Islet of Langerhans (tissue), 1 donor: ENCODE data around the gene CLN5.
"Not testable (repeated sequence)": the region's sequence is repeated elsewhere in the genome, so short reads cannot be mapped to it uniquely, and the experiment has no call there.

Experiments
- FAIRE-seq: peaks from one replicate; lab custom pipeline; 2011; peaks lifted over from hg19 to GRCh38; lab: Jason Lieb, UNC

Gene CLN5

DNA sequence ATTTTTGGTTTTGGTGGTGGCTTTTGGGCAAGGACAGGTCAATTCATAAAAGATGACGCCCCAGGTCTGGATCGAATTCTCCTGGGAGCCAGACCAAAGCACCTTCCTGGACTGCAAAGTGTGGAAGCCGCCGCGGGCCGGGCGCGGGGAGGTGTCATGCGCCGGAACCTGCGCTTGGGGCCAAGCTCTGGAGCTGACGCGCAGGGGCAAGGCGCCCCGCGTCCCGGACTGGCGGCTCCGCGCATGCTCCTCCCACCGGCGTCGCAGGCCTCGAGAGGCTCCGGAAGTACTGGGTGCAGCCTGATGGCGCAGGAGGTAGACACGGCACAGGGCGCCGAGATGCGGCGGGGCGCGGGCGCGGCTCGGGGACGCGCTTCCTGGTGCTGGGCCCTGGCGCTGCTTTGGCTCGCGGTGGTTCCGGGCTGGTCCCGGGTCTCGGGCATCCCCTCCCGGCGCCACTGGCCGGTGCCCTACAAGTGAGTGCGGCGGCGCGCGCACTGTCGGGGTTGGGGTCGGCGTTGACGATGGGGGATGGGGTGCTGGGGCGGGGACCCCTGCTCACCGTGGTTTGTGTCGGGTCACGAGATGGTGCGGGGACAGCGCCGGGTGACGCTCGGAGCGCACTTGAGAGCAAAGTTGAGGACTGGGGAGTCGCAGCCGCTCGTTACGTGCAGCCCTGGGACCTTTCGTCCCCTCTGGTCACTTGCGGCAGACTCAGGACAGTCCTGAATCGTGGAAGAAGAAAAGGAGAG, at the start of gene CLN5:
TSS of gene CLN5 (plus strand) at position 286 of the 752 bp plus-strand sequence. CDS start at position 304, 18 bp downstream.
- FAIRE-seq: no peak

DNA sequence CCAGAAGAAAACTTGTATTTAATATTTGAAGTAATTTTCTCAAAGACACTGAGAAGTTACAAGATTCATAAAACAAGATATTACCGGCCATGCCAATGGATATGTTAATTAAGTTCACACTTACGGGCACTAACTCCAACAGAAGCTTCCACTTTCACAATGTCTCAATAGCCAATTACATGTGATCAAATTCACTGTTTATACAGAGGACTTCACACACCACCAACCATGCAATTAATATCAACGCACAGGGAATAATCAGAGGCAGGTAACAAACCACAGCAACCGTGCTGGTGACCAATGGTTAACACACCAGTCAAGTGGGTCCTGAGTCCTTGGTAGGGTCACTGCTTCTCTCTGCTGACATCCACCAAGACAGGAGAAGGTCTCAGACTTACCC, 49.5 kb upstream of the CLN5 start:
- no peak for FAIRE-seq

DNA sequence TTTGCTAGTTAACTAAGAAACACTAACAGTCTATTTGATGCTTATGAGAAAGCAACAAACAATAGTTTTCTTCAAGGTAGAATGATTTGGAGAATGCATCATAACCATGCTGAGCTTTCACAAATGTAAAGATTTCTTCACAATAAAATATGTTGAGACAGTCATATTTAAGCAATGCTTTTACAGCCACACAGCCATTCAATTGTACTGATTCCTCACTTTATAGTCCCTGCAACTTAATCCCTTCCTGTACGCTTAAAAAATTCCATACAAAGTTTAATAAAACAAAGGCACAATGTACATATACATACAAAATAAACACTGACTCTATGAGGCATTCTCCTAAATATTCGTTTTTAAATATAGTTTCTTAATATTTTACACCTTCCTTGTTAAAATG, 48.2 kb upstream of the CLN5 start:
- FAIRE-seq: no peak

DNA sequence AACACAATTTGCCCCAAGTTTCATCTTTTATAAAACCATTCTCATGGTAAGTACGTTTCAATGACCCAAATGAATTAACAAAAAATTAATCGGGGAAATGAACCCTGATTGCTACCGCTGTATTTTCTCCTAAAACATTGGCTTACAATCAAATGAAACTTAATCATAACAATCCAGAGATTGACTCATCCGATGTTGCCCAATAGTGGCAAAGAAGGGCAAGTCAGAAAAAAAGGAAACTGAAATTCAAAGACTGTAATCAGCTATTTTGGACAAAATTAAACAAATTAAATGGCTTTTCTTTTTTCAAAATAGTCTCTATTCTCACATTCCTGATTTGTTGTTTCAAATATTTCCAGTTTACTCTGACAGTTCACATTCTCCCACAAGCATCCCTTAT, 47.4 kb upstream of the CLN5 start:
- FAIRE-seq: no peak

DNA sequence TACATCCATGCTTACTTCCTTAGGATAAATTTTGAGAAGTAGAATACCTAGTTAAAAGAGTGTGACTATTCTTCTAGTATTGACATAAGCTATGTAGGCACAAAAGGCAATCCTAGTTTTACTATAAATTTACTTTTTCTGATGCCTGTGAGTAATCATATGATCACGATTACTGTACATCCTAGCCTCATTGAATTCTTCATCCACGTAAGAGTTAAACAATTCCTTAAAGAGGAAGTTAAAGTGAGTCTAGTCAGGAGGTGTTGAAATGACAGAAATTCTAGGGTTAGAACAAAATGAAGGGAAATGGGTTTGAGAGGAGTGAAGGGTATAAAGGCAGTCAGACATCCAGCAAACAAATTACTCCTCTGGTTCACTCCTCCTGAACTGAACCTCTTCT, 43.7 kb upstream of the CLN5 start, which contains the start of gene ACOD1:
TSS of gene ACOD1 (plus strand) at position 363 of the 400 bp plus-strand sequence. CDS start 48 bp downstream, outside the sequence.
- no peak for FAIRE-seq

DNA sequence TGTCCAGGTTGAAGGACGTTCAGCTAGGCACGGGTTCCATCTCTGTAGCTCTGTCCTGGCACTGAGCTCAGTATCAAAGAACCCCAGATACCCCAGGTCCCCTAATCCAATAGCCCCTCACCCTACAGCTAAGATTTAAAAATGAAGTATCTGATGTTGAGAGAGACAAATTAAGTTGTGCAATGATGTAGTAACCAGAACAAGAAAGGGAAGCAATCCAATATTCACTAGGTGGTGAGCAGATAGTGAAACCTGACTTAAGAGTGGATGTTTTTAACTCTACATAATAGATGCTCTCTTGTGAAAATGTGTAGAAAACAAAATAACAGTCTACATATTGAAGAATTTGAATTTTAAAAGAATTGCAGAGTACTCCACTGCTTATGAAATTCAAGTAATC, 41.8 kb upstream of the CLN5 start:
- FAIRE-seq: no peak

DNA sequence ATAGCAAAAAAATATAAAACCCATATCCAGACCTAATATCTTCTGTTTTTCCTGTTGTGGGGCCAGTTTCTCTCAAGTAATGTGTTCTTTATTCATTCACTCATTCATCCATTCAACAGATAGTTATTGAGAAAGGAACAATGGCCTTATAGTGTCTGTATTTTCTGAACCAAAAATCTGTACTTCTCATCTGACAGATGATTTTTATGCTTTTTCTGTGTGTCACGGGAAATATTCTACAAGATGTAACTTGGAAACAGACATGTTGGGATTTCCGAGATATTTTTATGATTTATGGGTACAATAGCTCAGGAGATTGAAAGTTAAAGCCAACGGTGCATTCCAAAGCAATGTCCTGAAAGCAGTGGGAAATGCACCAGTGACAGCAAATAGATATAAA, 37.9 kb upstream of the CLN5 start:
- FAIRE-seq: no peak

DNA sequence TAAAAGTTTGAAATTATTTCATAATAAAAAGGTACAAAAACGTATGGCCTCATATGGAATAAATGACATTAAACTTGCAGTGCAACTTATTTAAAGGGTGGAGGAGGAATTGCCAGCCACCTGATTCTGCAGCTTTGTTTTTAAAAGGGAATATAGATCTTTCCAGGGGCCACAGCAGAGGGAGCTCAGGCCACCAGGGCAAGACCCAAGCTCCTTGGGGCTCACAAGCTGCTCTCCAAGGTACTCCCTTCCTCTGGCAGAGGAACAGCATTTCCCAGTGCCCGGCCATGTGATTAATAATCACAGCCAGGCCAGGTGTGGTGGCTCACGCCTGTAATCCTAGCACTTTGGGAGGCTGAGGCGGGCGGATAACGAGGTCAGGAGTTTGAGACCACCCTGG, 37.3 kb upstream of the CLN5 start:
- FAIRE-seq: no peak

DNA sequence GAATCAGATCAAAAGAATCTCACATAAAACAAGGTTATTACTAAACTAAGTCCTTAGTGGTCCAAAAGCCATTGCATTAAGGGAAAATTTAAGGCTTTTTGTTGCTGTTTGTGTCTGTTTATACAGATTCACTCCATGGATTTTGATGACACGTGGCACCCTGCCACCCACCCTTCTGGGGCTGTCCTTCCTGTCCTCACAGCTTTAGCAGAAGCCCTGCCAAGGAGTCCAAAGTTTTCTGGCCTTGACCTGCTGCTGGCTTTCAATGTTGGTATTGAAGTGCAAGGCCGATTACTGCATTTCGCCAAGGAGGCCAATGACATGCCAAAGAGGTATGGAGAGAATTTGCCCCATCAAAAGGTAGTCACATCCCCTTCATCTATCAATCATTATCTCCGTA, 36.7 kb upstream of the CLN5 start:
- no peak for FAIRE-seq

DNA sequence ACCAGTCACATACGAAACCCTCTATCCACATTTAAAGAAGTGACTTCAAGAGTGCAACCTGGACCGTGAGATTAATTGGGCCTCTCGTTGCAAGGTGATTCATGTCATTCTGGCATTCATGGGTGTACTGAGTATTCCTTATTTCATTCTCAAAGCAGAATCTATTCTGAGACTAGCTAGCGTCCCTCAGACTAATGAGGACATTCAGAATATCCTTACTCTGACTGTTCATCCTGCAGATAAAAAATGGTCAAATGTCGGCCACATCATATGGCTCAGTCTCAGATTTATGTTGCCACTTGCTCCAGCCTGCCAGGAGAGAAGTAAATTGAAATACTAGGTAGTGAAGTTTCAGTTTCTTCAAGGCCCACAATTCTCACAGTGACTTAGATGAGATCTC, 36.2 kb upstream of the CLN5 start:
- no peak for FAIRE-seq

DNA sequence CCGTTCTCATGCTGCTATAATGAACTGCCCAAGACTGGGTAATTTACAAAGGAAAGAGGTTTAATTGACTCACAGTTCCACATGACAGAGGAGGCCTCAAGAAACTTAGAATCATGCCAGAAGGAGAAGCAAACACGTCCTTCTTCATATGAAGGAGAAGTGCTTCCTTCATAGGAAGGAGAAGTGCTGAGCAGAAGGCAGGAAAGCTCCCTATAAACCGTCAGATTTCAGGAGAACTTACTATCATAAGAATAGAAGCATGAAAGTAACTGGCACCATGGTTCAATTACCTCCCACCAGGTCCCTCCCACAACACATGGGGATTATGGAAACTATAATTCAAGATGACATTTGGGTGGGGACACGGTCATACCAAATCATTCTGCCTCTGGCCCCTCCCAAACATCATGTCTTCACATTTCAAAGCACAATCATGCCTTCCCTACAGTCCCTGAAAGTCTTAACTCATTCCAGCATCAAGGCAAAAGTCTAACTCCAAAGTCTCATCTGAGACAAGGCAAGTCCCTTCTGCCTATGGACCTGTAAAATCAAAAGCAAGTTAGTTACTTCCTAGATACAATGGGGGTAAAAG, 32.9 kb upstream of the CLN5 start:
- no peak for FAIRE-seq

DNA sequence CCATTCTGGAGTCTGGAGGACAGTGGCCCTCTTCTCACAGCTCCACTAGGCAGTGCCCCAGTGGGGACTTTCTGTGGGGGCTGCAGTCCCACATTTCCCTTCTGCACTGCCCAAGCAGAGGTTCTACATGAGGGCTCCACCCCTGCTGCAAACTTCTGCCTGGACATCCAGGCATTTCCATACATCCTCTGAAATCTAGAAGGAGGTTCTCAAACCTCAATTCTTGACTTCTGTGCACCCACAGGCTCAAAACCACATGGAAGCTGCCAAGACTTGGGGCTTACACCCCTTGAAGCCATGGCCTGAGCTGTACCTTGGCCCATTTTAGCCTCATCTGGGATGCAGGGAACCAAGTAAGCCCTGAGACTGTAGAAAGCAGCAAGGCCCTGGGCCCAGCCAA, 32.1 kb upstream of the CLN5 start:
- not testable (repeated sequence) for FAIRE-seq

DNA sequence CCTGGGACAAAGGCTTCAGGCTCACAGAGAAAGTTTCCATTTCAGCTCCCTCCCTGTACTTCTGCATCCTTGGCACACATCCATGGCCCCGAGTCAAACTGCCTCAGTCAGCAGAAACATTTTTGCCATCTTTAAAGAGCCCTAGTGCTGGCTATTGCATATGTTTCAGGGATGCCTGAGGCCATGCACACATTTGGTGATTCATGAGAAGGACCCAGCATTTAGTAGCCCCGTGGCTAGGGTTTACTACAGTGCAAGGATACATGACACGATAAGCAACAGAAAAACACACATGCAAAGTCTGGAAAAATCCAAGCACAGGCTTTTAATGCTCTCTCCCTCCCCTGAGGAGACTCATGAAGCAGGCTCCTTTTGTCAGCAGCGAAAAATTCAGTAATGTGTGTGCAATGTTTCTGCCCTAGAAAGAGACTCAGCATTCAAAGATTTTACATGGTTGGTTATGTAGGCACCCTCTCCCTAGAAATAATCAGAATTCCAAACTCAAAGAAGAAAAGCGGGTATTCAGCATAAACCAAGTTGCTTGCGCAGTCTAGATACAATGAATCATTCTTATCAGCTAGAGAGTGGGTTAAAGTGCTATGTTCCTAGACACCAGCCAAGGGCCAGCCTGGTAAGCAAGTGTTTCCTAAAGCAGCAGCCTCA, 26.0 kb upstream of the CLN5 start:
- FAIRE-seq: no peak

DNA sequence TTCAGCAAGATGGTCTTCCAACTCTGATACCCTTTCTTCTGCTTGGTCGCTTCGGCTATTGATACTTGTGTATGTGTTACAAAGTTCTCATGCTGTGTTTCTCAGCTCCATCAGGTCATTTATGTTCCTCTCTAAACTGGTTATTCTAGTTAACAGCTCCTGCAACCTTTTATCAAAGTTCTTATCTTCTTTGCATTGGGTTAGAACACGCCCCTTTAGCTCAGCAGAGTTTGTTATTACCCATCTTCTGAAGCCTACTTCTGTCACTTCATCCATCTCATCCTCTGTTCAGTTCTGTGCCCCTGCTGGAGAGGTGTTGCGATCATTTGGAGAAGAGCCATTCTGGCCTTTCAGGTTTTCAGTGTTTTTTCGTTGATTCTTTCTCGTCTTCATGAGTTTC, 24.9 kb upstream of the CLN5 start:
- no peak for FAIRE-seq

DNA sequence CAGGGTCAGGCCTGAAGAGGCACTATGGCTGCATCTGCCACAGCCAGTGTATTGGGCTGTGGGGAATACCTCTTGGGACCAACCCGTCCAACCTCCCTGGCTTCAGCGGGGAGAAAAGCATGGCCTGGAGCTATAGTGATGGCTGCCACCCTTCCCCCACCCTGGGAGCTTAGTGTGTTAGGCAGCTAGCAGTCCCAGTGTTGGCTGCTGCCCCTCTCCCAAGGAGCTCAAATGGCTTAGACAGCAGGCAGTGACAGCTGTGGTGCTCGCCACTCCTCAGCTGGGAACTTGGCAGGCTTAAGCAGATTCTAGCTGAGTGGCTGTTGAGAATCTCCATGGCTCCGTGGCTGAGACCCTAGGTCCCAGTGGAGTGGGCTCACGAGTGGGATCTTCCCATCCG, 23.8 kb upstream of the CLN5 start:
- no peak for FAIRE-seq

DNA sequence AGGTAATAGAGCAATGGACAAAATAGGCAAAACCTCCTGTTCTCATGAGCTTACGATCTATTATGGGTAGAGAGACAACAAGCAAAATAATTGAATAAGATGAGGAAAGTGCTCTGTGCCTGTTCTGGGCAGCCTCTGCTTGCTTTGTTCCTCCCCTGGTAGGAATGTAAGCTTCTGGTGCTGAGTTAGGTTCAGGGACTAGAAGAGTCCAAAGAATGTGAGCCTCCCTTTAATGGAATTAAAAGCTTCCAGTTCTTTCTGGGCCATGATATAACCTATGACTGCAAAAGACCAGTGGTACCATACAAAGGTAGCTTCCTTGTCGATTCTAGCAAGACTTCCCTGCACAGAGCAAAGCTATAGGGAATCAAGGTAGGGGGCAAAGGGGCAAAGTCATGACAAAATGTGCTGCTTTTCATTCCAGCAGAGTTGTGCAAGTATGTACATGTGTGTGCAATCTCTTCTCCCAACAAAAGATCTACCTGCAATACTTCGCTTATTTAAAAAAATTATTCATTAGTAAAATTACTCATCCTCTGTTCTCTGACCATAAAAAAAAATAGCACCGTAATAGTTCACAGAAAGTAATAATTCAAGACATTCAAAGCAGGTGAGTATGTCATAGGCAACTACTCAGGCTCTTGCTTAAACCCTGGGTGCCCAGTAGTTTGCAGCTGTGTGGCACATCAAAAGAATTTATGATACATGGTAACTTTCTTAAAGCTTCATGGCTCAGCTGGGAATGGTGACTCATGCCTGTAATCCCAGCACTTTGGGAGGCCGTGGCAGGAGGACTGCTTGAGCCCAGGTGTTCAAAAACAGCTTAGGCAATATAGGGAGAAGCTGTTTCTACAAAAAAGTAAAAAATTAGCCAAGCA, 22.2 kb upstream of the CLN5 start:
- no peak for FAIRE-seq

DNA sequence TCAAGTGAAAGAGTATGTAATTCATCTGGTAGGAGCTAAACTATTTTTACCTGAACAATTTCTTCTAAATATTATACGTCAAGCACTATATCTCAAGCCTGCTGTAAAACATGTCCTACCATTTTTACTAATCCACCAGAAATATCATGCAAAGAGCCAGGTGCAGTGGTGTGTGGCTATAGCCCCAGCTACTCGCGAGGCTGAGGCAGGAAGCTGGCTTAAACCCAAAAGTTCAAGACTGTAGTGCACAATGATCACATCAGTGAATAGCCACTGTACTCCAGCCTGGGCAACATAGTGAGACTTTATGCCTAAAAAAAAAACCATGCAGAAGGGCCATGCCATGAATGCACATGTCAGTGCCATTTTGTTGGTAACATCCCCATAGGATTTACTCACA, 20.7 kb upstream of the CLN5 start:
- no peak for FAIRE-seq

DNA sequence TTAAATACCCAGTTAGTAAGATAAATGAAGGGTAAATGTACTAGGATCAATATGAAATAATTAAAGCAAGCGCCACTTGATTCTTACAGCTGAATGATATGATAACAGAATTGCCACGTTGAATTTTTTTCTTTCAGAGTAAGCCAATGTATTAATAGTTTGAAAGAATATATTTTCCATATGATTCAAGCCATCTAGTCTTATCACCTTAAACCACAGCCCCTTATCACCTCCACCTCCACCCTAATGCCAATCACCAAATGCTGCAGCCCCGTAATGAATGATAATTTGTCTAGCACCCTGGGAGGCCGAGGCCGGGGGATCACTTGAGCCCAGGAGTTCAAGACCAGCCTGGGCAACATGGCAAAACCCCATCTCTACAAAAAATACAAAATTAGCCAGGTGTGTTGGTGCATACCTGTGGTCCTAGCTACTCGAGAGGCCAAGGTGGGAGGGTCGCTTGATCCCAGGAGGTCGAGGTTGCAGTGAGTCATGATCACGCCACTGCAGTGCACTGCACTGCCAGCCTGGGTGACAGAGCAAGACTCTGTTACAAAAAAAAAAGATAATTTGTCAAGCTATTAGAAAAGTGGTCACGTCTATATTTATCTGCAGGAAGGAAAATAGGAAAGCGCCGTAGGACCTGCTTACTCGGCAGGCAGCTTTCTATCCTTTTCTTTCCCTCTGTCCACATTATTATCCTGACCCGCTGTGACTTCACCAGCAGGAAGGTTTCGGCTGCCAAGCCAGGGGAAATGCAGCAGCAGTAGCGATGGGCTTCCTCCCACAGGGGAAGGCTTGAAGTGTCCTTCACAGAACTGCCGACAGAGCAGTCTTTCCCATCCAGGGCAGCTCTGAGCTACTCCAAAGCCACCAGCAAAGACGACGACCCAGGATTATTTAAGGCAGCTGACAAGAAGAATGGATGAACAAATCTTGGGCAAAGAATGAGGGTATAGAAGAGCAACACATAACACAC, 19.7 kb upstream of the CLN5 start:
- no peak for FAIRE-seq

DNA sequence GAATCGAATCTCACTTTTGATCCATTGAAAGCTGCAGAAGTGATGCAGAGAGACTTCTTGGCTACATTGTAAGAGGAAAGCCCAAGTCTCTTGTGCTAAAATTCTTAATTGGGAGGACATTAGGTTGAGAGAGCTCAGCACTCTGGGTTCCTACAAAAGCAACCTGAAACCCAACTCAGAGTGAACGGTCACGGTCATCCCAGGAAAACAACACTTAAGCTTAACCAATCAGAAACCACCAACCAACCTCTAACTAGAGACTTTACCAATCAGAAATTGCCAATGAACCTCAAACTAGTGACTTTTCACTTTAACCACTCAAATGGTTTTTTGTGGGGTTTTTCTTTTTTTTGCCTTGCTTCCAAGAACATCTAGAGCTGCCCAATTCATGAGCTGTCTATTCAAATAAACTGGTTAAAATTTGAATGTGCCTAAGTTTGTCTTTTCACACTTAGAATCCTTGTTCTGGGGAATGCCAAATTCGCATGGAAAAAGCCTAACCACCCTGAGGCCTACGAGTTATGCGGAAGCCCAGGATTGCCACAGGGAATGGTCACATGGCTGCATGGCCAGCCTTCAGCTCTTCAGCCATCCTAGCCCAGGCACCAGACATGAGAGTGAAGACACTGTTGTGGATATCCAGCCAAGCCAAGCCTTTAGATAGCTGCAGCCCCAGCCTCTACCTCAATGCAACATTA, 17.8 kb upstream of the CLN5 start:
- no peak for FAIRE-seq

DNA sequence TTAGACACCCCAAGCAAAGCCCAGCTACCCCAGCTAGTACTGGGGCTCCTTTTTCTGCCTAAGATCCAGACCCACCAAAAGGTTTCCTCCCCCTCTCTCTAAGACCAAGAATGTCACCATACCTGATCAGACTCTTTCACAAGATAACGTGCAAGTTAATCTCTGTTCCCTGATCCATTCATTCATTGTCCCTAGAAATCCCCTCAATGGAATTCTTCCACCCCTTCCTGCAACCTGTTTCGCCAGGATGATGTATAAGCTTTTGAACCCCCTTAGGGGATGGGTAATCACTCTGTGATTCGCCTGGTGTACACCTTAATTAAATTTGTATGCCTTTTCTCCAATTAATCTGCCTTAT, 17.3 kb upstream of the CLN5 start:
- FAIRE-seq: no peak

DNA sequence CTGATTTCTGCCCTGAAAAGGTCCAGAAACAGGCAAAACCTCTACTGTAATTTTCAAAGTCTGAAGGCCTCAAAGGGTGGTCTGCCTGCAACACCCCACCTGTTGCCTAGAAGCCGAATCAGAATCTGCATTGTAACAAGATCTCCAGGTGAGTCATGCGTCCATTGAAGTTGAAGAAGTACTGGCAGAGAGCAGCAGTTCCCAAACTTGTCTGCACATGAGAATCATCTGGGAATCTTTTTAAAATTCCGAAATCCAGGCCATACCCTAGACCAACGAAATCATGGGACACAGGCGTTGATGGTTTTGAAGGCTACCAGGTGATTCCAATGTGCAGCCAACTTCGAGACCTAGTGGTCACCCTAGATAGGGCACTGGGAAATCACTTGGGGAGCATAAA, 16.0 kb upstream of the CLN5 start:
- no peak for FAIRE-seq
